Psoas muscle (tissue), 8 donors: ENCODE results near the gene TMEM53. TPM values are rescaled to one million over a fixed set of nuclear protein-coding genes. Genes with fewer than 3 reads are reported as not detected.

ENCODE experiments used
- ATAC-seq, 4 donors: fragments of 200-7000 bp; cut with Tn5 transposase; one replicate each; pipeline ENCODE4 v1.9.1; 2020; ENCODE audit warnings: moderate library complexity in 3 of 4, mild to moderate bottlenecking in 2 of 4
- DNase-seq, 2 donors: peaks; one replicate each; pipeline ENCODE4 v3.0.0-alpha.2; 2020
- H3K27ac ChIP-seq: fragments of 200-600 bp; one replicate; pipeline ENCODE4 v1.8.0; 2022
- H3K27me3 ChIP-seq, 3 donors: fragments of 200-600 bp in 1 of 3; one replicate each; pipeline versions ENCODE4 v1.6.1 to v1.8.0; 2013 to 2022; ENCODE audit warnings: low read length in 2 of 3, mild to moderate bottlenecking in 2 of 3, moderate library complexity in 1 of 3; ENCODE audit not compliant: insufficient read depth in 3 of 3
- H3K36me3 ChIP-seq, 2 donors: fragments of 200-600 bp in 1 of 2; one replicate each; pipeline versions ENCODE4 v1.6.1 to v1.8.0; 2013 to 2022; ENCODE audit warnings: low read depth in 1 of 2, mild to moderate bottlenecking in 1 of 2, moderate library complexity in 1 of 2; ENCODE audit not compliant: insufficient read depth in 1 of 2
- H3K4me1 ChIP-seq: fragments of 200-600 bp; one replicate; pipeline ENCODE4 v1.8.0; 2022
- H3K4me3 ChIP-seq: fragments of 200-600 bp; one replicate; pipeline ENCODE4 v1.8.0; 2022; ENCODE audit warnings: mild to moderate bottlenecking
- H3K9me3 ChIP-seq: fragments of 200-600 bp; one replicate; pipeline ENCODE4 v1.8.0; 2022
- WGBS, 3 donors: extraction: QIAGEN DNeasy Blood & Tissue Kit; methylation state at CpG; one replicate each; pipeline versions ENCODE4 v1.1.6 to v1.1.7; 2013; 5-methylcytosine and 5-hydroxymethylcytosine counted together
- intact Hi-C, 2 donors: fragments of 100-400 bp; cut with DNase I; formaldehyde crosslinking; loops; one replicate each; pipeline versions ENCODE4 v1.11.0 to v1.14.2; 2022
- polyA plus RNA-seq, 3 donors: library from polyadenylated mRNA; stranded (reverse); fragments of 200-250 nt; gene quantifications; one replicate each; pipeline ENCODE4 v1.2.3, GENCODE V29; 2013
- total RNA-seq, 4 donors: library from RNA; stranded (reverse); fragmentation: NEBNext Ultra II Directional in 2 of 4; extraction: Animal tissue kit (Norgen Biotek cat#: 25700) in 2 of 4; gene quantifications; one replicate each; pipeline versions ENCODE4 v1.2.1 to v1.2.4, GENCODE V29; 2021 to 2023
- TF ChIP-seq, protein P1 (sequence below): fragments of 200-600 bp; IDR thresholded peaks from one replicate; pipeline ENCODE4 v1.8.0; 2022; ENCODE audit warnings: antibody characterized with exemption
- donor health status: healthy with polysubstance abuse.
- donor health status: DM: no; HTN: no; CAD: no; lungs with moderate emphysema.
- donor health status: Bipolar disorder and iron deficiency.
- donor health status: healthy.
- donor health status: DM: yes; HTN: yes; CAD: no.
- donor health status: DM: no; HTN: no; CAD: no.
- donor health status: DM: no; HTN: no; CAD: no.
- donor health status: DM: yes; HTN: yes; CAD: no.

The TMEM53 gene
- total and polyA plus RNA-seq, 7 donors, result 2.4 to 7.7 (median 6.2) TPM

DNA sequence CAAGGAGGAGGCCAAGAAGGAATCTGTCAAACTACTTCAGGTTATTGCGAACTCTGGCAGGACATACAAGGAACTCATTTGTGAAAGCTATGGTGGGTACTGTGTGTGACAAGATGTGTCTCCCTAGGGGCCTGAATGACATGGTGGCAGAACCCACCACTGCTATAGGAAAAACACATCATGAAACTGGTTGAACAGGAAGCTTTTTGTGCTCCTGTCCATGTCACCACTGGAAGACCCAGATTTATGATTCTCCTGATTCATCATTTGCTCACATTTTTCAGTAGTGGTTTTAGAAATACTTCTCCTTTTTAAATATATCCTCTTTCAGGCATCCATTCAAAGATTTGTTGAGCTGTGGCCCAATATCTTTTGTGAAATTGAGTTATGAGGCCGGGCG, 23.9 kb upstream of the TMEM53 start:
- H3K4me3 ChIP-seq, result no peak overlapping the region
- H3K36me3 ChIP-seq, result no peaks in the 10 kb centered on the region
- H3K4me1 ChIP-seq, result no peaks in the 10 kb centered on the region
- intact Hi-C loops, result no loop called here
- ATAC-seq (no peak), DNase-seq (no peak)
- WGBS, 3 donors, result 93 to 96% (median 95%) methylated on average over 3 of the region's 3 CpGs
- TF ChIP-seq, protein P1, sequence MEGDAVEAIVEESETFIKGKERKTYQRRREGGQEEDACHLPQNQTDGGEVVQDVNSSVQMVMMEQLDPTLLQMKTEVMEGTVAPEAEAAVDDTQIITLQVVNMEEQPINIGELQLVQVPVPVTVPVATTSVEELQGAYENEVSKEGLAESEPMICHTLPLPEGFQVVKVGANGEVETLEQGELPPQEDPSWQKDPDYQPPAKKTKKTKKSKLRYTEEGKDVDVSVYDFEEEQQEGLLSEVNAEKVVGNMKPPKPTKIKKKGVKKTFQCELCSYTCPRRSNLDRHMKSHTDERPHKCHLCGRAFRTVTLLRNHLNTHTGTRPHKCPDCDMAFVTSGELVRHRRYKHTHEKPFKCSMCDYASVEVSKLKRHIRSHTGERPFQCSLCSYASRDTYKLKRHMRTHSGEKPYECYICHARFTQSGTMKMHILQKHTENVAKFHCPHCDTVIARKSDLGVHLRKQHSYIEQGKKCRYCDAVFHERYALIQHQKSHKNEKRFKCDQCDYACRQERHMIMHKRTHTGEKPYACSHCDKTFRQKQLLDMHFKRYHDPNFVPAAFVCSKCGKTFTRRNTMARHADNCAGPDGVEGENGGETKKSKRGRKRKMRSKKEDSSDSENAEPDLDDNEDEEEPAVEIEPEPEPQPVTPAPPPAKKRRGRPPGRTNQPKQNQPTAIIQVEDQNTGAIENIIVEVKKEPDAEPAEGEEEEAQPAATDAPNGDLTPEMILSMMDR, result no peak
- H3K27me3 ChIP-seq, result no peaks in the 10 kb centered on the region
- no peaks in the 10 kb centered on the region for H3K9me3 ChIP-seq
- no peak overlapping the region for H3K27ac ChIP-seq

DNA sequence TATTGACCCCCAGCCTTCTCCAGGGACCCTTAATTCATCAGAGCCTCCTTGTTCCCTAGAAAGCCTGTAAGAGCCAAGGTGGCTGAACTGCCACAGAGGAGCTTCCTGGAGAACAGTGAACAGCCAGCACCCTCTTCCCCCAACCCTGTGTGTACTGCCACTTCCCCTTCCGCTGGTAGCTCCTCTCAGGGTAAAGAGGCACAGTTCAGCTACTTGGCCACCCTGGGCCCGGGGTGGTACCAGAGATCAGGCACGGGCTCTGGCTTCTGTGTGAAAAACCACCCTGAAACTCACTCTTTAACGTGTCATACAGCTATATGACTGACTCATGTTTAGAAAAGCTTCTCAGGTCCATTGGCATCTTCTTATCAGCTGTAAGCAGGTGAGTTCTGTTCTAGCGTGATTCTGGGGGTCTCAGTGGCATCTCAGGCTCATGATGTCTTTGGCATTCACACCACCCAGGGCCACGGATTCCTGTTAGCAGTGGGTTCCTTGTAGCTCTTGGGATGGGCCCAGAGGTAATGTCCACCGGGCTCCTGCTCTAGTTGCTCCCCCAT, 22.6 kb upstream of the TMEM53 start:
- H3K4me1 ChIP-seq, result no peaks in the 10 kb centered on the region
- ATAC-seq, result no peak
- H3K4me3 ChIP-seq, result no peak overlapping the region
- no peaks in the 10 kb centered on the region for H3K36me3 ChIP-seq
- TF ChIP-seq, protein P1, result no peak
- H3K27ac ChIP-seq, result no peak overlapping the region
- 77 to 84% (median 81%) methylated on average over 7 of the region's 7 CpGs for WGBS, 3 donors
- no peaks in the 10 kb centered on the region for H3K27me3 ChIP-seq
- intact Hi-C loops, result no loop called here
- H3K9me3 ChIP-seq, result no peaks in the 10 kb centered on the region
- no peak for DNase-seq

DNA sequence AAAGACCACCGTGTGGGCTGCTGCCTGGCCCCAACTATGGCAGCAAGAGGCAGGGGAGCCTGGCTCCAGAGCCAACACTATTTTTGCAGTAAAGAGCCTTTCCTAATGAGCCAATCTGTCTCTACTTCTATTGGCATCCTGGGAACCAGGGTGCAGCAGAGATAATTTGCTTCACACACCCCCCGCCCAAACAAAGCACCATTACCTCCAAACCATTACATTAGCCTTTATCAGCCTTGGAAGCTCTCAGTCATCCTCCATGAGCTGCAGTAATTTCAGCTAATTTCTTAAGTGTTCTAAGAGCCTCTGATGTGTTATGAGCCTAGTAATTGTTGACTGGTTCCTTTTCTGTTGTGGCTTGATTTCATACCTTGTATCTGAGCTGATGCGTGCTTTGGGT, 21.8 kb upstream of the TMEM53 start:
- TF ChIP-seq, protein P1, result no peak
- H3K36me3 ChIP-seq, result no peaks in the 10 kb centered on the region
- no peaks in the 10 kb centered on the region for H3K27me3 ChIP-seq
- DNase-seq (no peak), ATAC-seq (no peak)
- H3K9me3 ChIP-seq, result no peaks in the 10 kb centered on the region
- no peaks in the 10 kb centered on the region for H3K4me1 ChIP-seq
- 88 to 95% (median 92%) methylated on average over 3 of the region's 3 CpGs for WGBS, 3 donors
- intact Hi-C loops, result no loop called here
- H3K27ac ChIP-seq, result no peak overlapping the region
- H3K4me3 ChIP-seq, result no peak overlapping the region

DNA sequence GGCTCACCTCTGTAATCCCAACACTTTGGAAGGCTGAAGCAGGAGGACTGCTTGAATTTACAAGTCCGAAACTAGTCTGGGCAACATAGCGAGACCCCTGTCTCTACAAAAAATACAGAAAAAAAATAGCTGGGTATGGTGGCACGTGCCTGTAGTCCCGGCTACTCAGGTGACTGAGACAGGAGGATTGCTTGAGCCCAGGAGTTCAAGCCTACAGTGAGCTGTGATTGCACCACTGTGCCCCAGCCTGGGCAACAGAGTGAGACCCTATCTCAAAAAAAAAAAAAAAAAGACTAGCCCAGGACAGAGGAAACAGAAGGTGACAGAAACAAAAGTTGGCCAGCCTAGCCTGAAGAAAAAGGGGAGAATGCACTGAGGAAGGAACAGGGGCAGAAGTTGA, 21.4 kb upstream of the TMEM53 start:
- TF ChIP-seq, protein P1, result no peak
- ATAC-seq, result no peak
- Histone ChIP-seq H3K27ac (no peak overlapping the region), H3K36me3 (no peaks in the 10 kb centered on the region), H3K27me3 (no peaks in the 10 kb centered on the region), H3K4me1 (no peaks in the 10 kb centered on the region), H3K4me3 (no peak overlapping the region), H3K9me3 (no peaks in the 10 kb centered on the region)
- DNase-seq, result no peak
- intact Hi-C loops, result no loop called here
- WGBS, 3 donors, result 87 to 91% (median 91%) methylated on average over 4 of the region's 4 CpGs

DNA sequence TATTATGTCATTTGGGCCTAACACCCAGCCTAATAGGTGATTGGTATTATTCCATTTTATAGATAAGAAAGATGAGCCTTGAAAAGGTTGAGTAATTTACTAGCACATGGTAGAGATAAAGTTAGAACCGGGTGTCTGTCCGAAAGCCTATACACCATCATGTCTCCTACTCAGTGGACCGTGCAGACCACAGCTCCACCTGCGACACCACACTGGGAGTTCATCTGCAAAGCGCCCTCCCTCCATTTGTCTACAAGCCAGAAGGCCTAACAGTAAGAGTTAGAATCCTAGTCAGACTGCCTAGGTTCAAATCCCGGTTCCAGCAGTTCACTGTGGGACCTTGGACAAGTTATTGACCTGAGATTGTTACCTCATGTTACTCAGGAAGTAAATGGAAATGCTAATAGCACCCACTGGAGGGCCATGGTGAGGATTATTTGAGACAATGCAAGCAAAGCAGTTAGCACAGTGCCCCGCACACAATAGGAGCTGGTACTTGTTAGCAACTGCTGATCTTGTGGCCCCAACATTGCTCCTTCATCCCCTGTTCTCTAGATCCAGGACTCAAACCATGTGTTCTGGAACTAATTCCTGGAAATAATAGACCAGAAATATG, 20.7 kb upstream of the TMEM53 start:
- H3K4me3 ChIP-seq, result no peak overlapping the region
- DNase-seq (no peak), ATAC-seq (no peak)
- H3K36me3 ChIP-seq, result no peaks in the 10 kb centered on the region
- no peaks in the 10 kb centered on the region for H3K27me3 ChIP-seq
- WGBS, 3 donors, result 92 to 95% (median 94%) methylated on average over 7 of the region's 7 CpGs
- no peaks in the 10 kb centered on the region for H3K9me3 ChIP-seq
- no peaks in the 10 kb centered on the region for H3K4me1 ChIP-seq
- TF ChIP-seq, protein P1, result no peak
- intact Hi-C loops, result no loop called here
- H3K27ac ChIP-seq, result no peak overlapping the region
